ENCODE results near the gene PACSIN3.
A peak's percentile ranks its signal among the peaks of the same experiment; 100 is the strongest.
"Not testable (repeated sequence)": the region's sequence is repeated elsewhere in the genome, so short reads cannot be mapped to it uniquely, and the experiment has no call there.

Gene PACSIN3

DNA sequence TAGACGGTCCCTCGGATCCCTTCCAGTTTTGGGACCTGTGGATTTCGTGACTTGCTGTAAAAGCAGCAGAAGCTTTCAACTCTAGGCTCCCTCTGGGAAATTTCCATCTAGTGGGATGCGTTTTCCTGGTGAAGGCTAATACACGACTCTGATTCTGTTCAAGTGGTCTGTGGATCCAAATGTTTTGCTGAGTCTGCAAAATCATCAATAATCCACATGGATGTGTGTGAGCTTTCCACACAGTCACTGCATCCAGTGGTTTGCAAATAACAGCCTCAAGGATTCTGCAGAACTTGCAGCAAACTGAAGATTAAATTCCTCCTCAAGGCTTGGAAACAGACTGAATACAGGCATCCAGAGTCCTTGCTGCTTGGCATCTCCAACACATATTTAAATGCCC is 16.3 kb upstream of the PACSIN3 start:
- Histone ChIP-seq H3K9me3 (no peaks in the 10 kb centered on the region), H3K4me3 (ENCODE audit: low read depth, low read length) (no peak overlapping the region), H3K27me3 (no peaks in the 10 kb centered on the region), H3K36me3 (no peaks in the 10 kb centered on the region), H3K4me1 (no peaks in the 10 kb centered on the region)
- TF ChIP-seq, protein P1, sequence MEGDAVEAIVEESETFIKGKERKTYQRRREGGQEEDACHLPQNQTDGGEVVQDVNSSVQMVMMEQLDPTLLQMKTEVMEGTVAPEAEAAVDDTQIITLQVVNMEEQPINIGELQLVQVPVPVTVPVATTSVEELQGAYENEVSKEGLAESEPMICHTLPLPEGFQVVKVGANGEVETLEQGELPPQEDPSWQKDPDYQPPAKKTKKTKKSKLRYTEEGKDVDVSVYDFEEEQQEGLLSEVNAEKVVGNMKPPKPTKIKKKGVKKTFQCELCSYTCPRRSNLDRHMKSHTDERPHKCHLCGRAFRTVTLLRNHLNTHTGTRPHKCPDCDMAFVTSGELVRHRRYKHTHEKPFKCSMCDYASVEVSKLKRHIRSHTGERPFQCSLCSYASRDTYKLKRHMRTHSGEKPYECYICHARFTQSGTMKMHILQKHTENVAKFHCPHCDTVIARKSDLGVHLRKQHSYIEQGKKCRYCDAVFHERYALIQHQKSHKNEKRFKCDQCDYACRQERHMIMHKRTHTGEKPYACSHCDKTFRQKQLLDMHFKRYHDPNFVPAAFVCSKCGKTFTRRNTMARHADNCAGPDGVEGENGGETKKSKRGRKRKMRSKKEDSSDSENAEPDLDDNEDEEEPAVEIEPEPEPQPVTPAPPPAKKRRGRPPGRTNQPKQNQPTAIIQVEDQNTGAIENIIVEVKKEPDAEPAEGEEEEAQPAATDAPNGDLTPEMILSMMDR (IDR thresholded peaks at IDR 0.05; ENCODE audit: low read depth, low read length), result no peak
- DNase-seq, result no peak

DNA sequence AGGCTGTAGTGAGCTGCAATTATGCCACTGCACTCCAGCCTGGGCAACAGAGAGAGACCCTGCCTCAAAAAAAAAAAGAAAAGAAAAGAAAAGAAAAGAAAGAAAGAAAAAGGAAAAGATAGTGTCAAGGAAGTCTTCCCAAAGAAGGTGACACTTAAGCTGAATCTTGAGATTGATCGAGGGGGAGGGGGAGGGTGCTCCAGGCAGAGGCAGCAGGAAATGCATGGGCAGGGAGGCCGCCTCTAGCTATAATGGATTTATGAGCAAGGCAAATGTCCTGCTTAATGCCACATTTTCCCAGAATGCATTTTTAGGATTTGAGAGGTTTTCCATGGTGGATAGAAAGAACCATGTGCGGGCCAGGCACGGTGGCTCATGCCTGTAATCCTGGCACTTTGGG is 14.8 kb upstream of the PACSIN3 start:
- Histone ChIP-seq H3K36me3 (no peaks in the 10 kb centered on the region), H3K27me3 (no peaks in the 10 kb centered on the region), H3K4me1 (no peaks in the 10 kb centered on the region), H3K9me3 (no peaks in the 10 kb centered on the region), H3K4me3 (ENCODE audit: low read depth, low read length) (no peak overlapping the region)
- TF ChIP-seq, protein P1 (IDR thresholded peaks at IDR 0.05; ENCODE audit: low read depth, low read length), result no peak
- DNase-seq, result no peak

DNA sequence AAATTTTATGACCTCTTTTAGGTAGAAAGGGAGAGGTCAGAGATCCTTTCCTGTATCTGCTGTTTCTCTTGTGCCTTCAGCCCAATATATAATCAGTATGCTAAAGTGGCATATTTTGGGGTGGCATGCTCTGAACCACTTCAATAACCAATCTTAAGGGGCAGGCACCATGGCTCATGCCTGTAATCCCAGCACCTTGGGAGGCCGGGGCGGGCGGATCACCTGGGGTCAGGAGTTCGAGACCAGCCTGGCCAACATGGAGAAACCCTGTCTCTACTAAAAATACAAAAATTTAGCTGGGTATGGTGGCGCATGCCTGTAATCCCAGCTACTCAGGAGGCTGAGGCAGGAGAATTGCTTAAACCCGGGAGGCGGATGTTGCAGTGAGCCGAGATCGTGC is 11.9 kb upstream of the PACSIN3 start:
- DNase-seq; H3K36me3 ChIP-seq; H3K4me1 ChIP-seq; H3K27me3 ChIP-seq; H3K9me3 ChIP-seq; H3K4me3 ChIP-seq (ENCODE audit: low read depth, low read length): not testable (repeated sequence)

DNA sequence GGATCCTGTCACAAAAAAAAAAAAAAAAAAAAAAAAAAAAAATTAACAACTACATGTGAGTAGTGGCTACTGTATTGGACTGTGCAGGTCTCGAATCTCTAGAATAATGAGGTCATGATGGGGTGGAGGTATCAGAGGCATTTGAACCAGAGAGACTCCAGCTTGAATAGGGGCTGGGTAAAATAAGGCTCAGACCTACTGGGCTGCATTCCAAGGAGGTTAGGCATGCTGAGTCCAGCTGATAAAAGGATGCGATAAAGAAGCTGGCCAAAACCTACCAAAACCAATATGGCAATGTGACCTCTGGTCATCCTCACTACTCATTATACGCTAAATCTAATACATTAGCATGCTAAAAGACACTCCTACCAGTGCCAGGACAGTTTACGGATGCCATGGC is 5.9 kb upstream of the PACSIN3 start:
- no peaks in the 10 kb centered on the region for H3K27me3 ChIP-seq
- H3K4me1 ChIP-seq, result no peaks in the 10 kb centered on the region; the same call in 1 of the 2 replicates
- TF ChIP-seq, protein P1 (IDR thresholded peaks at IDR 0.05; ENCODE audit: low read depth, low read length), result no peak

DNA sequence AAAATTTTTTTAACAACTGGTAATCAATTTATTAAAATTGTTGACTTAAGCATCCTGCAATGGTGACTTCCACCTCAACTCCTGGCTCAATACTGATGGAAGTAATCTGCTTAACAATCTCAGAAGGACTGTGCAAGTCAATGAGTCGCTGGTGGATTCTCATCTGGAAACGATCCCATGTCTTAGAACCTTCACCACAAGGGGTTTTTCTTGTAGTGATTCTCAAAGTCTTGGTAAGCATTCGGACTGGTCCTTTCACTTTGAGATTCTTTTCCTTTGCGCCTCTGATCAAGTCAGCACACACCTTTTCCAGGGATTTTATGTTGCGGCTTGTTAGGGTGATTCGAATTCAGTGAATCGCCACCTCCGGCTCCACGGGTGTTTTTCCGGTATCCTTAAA is 4.9 kb upstream of the PACSIN3 start:
- DNase-seq; H3K4me3 ChIP-seq (ENCODE audit: low read depth, low read length); H3K9me3 ChIP-seq; H3K36me3 ChIP-seq; H3K4me1 ChIP-seq; H3K27me3 ChIP-seq: not testable (repeated sequence)

More for the DNA sequence above, 5.9 kb upstream of the PACSIN3 start:
- Histone ChIP-seq H3K36me3 (no peaks in the 10 kb centered on the region), H3K4me3 (ENCODE audit: low read depth, low read length) (no peak overlapping the region), H3K9me3 (no peaks in the 10 kb centered on the region)
- DNase-seq, result no peak

DNA sequence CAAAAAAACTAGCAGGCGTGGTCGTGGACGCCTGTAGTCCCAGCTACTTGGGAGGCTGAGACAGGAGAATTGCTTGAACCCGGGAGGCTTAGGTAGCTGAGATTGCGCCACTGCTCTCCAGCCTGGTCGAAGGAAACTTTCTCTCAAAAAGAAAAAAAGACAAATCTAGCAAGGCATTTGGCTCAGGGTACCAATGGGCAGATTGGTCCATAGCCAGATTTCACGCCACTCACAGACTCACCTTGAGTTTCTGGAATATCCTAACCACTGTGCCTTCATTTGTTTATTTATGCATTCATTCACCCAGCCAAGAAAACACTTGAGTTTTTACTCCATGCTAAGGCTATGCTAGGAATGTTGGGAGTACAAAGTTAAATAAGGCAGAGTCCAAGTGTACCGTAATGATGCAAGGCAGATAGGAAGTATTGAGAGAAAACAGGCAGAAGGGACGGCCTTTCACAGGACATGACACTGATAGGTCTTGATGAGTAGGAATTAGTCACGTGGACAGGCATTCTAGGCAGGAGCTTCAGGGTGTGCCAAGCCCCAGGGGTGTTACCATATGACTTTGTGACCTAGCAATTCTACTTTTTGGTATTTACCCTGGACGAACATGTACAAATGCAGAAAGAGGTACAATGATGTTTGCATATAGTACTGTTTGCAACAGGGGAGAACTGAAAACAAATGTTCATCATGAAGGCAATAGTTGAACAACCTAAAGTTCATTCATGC is 3.0 kb upstream of the PACSIN3 start:
- Histone ChIP-seq H3K27me3 (no peaks in the 10 kb centered on the region), H3K36me3 (no peaks in the 10 kb centered on the region), H3K4me1 (no peaks in the 10 kb centered on the region; the same call in 1 of the 2 replicates), H3K4me3 (ENCODE audit: low read depth, low read length) (no peak overlapping the region), H3K9me3 (no peaks in the 10 kb centered on the region)
- DNase-seq, result no peak
- TF ChIP-seq, protein P1 (IDR thresholded peaks at IDR 0.05; ENCODE audit: low read depth, low read length), result no peak

DNA sequence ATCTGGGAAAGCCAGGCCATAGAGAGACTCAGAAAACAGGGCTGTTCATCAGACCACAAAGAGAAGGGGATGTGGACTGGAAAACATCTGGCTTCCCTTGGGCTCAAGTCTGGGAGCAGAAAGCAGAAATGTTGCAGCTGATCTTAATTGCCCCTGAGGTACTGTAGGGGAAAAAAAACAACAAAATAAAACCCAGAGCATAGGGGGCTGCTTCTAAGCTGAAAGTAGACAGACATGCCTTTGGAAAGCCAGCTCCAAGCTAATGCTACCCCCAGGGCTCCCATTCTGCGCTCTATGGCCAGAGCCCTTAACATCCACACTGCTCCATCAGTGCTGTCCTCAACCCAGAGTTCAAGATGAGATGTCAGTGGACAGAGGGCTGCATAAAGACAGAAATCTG is 2.0 kb upstream of the PACSIN3 start:
- Histone ChIP-seq H3K27me3 (no peaks in the 10 kb centered on the region), H3K36me3 (no peaks in the 10 kb centered on the region), H3K4me3 (ENCODE audit: low read depth, low read length) (no peak overlapping the region), H3K4me1 (no peaks in the 10 kb centered on the region; the same call in 1 of the 2 replicates), H3K9me3 (no peaks in the 10 kb centered on the region)
- DNase-seq, result peak; percentile 60
- TF ChIP-seq, protein P1 (IDR thresholded peaks at IDR 0.05; ENCODE audit: low read depth, low read length), result no peak

All from BE2C (cell line).